NCI-H510A treated with DMSO at 0.1 percent for 48 hours (cell line): ENCODE data around the gene GTF2A1L.
A peak's percentile ranks its signal among the peaks of the same experiment; 100 is the strongest.
"Not testable (repeated sequence)": the region's sequence is repeated elsewhere in the genome, so short reads cannot be mapped to it uniquely, and the experiment has no call there.

ENCODE experiments used
- DNase-seq: peaks from one replicate; lab custom pipeline; 2025; lab: John Stamatoyannopoulos, UW

The GTF2A1L gene, protein sequence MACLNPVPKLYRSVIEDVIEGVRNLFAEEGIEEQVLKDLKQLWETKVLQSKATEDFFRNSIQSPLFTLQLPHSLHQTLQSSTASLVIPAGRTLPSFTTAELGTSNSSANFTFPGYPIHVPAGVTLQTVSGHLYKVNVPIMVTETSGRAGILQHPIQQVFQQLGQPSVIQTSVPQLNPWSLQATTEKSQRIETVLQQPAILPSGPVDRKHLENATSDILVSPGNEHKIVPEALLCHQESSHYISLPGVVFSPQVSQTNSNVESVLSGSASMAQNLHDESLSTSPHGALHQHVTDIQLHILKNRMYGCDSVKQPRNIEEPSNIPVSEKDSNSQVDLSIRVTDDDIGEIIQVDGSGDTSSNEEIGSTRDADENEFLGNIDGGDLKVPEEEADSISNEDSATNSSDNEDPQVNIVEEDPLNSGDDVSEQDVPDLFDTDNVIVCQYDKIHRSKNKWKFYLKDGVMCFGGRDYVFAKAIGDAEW

DNA sequence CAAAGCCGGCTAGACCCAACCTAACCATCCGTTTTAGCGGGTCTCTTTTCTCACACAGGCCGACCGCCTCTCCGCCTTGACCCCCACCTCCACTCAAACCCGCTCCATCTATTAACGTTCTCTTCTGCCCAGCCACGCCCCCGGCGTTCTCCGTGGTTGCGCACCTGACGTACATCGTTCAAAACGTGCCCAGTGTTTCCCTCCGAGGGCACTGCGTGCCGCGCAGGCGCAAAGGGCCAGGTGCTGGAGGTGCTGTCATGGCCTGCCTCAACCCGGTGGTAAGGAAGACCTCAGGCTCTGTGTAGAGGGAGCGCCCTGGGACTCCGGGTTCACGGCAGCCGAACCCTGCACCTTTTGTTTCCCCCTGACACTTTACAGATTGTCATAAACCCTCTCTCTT is at the start of gene GTF2A1L:
GTF2A1L (plus strand) TSS at position 239 of the 400 bp plus-strand sequence; CDS start at position 258, 19 bp downstream.
- no peak for DNase-seq

DNA sequence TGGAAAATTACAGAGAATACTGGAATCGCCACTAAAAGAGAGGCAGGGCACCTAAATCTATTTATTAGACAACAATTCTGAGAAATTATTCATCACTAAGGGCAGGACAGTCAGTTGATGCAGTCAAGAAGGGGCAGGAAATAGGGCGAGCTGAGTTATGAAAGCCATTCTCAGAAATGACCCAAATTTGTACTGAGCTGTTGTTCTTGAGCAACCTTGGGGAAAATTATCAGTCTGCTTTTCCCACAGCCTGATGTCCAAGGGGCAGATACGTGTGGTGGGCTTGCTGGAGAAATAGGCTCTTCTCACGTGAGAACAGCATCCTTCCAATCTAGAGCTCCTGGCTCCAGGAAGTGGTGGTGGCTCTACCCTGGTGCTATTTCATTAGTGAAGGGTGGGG is 49.1 kb upstream of the GTF2A1L start:
- DNase-seq = no peak

DNA sequence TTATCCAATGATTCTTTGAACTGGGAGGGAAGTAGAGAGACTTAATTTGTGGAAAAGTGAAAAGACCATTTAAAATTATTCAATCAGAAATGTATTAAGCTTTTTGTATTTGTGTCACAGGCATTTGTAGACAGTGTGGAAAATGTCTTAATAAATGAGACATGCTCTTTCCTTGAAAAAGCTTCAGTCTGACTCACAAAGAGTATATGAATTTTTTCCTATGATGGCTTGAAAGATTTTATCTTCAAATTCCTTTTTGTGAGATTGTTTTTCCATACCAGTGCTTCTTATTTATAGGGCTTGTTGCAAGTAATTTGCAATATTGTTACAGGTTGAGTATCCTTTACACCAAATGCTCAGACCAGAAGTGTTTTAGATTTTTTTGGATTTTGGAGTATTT is 48.2 kb upstream of the GTF2A1L start:
- no peak for DNase-seq

DNA sequence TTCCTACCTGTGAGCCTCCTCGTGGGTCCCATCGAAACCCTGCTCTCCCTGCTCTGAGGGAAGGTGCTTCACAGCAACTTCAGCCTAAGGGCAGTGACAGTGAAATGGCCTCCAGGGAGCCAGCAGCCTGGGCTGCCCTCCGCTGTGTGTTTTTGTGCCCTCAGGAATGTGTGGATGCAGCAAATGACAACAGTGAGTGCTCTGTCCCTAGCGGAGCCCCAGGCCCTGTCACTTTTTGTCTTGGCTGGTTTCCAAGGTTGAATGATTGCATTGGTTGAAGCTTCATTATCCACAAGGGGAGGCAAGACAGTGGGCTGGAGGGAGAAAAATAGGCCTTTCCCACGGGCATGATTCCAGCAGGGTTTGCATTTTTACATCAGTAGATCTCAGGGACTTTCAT is 44.8 kb upstream of the GTF2A1L start:
- DNase-seq = no peak

DNA sequence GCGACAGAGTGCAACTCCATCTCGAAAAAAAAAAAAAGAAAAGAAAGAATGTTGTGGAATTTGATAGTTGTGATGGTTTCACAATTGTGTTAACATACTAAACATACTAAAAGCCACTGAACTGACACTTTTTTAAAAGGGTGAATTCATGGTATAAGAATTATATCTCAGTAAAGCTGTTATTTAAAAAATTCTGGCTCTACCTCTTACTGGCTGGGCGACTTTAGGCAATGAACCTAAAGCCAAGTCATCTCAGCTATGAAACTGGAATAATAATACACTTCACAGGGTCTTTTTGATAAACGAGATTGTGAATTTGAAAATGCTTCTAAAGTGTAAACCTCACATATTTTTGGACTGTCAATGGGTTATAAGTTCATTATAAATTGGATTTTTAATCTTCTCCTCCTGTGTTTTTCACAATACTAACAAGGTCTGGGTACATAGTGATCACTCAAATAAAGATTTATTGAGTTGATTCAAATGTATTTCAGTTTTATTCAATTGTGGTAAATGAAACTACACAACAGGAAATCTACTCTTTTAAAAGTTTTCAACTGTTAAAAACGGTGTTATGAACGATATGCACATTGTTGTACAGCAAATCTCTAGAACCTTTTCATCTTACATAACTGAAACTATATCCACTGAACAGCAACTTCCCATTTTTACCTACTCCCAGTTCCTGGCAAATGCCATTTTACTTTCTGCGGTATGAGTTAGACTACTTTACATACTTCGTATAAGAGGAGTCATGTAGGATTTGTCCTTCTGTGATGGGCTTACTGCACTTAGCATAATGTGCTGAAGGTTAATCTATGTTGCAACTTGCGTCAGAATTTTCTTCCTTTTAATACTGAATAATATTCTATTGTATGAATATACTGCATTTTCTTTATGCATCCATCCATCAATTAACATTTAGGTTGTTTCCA is 43.0 kb upstream of the GTF2A1L start:
- DNase-seq = no peak

DNA sequence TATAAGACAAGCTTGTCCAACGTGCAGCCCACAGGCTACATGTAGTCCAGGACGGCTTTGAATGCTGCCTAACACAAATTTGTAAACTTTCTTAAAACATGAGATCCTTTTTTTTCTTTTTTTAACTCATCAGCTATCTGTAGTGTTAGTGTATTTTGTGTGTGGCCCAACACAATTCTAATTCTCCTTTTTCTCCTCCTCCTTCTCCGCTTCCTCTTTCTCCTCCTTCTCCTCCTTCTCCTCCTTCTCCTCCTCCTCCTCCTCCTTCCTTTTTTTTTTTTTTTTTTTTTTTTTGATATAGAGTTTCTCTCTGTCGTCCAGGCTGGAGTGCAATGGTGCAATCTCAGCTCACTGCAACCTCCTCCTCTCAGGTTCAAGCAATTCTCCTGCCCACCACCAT is 39.3 kb upstream of the GTF2A1L start:
- no peak for DNase-seq

DNA sequence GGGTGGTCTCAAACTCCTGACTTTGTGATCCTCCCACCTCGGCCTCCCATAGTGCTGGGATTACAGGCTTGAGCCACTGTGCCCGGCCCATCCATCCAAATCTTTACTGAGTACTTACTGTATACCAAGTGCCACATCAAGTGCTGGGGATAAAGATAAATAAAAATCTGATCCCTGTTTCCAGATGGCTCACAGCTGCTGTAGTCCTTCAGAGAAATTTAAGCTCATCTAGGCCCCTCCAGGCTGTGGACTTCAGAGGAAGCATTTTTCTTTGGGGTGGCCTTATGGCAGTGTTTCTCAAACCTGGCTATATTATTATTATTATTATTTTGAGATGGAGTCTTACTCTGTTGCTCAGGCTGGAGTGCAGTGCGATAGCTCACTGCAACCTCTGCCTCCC is 33.7 kb upstream of the GTF2A1L start:
- no peak for DNase-seq

DNA sequence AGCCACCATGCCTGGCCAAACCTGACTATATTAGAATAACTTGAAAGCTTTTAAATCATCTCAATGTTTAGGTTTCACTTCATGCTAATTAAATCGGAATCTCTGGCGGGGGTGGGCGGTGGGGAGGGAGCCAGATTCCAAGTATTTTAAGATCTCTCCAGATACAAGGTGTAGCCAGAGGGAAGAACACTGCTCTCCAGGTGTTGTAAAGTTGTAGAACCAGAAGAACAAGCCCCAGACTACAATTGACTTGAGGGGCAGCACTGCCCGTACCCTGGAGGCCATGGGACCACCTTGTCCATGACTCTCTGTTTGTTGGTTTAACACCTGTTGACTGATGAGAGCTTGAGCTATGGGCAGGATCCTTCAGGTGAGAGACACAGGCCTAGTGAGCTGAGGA is 33.1 kb upstream of the GTF2A1L start:
- DNase-seq = peak; percentile 24

DNA sequence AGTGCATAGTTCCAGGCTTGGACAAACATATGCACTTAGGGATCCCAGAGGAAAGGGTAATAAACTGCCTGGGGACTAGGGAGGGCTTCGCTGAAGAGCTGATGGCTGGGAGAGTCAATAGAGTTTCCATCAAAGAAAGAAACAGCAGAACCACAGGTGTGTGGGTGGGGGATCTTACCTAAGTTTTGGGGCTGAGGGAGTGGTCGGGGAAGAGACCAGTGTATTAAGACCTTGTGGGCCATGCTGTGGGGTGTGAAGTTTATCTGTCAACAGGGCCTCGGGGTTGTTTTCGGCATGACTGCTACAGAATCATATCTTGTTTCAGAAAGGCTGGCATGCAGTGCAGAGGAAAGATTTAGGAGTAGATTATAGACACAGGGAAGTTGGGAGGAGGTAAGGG is 31.2 kb upstream of the GTF2A1L start:
- DNase-seq = no peak

DNA sequence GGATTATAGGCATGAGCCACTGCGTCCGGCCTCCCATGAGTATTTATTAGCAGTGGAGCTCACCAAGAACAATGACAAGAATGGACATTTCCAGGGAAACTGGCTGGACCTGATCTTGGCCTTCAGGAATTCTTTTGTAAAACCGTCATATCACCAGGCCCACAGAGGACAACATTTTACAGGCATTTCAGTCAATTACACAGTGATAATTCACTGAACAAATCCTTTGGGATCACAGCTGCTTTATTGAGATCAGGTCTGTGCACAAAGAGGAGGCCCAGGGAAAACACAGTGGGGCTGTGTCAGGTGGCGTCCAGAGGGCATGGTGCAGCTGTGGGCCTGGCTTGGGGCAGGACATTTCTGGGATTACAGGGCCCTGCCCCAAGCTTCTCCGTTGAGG is 30.1 kb upstream of the GTF2A1L start:
- no peak for DNase-seq

DNA sequence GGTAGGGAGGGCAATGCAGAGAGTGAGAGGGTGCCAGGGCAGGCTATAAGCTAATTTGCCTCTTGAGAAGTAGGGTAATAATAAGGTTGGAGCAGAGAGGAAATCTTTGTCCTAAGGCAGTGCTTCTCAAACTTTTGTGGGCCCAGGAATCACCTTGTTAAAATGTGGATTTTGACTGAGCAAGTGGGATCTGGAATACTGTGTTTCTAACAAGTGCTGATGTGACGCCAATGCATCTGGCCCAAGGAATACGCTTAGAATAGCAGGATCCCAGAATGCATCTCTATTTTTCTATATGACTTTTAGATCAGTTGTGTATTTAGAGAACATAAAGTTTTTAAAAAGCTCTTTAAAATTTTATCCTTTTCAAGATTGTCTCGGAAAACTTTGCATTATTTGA is 29.7 kb upstream of the GTF2A1L start:
- no peak for DNase-seq

DNA sequence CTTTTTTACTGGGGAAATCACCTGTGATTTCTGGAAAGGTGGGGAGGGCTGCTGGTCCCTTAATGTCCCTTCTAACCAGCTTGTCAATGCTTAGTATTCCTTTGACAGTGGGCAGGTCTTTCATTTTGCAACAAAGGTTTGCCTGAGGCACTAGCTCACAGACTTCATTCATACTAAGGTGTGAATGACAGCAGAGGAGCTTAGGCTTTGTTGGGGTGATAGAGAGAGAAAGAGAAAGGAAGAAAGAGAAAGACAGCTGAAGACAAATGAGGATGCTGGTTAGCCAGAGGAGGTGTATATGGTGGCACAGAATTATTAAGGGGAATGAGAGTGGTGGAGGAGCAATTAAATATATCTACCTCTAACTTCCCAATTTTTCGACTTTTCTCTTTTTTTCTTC is 28.9 kb upstream of the GTF2A1L start:
- no peak for DNase-seq

DNA sequence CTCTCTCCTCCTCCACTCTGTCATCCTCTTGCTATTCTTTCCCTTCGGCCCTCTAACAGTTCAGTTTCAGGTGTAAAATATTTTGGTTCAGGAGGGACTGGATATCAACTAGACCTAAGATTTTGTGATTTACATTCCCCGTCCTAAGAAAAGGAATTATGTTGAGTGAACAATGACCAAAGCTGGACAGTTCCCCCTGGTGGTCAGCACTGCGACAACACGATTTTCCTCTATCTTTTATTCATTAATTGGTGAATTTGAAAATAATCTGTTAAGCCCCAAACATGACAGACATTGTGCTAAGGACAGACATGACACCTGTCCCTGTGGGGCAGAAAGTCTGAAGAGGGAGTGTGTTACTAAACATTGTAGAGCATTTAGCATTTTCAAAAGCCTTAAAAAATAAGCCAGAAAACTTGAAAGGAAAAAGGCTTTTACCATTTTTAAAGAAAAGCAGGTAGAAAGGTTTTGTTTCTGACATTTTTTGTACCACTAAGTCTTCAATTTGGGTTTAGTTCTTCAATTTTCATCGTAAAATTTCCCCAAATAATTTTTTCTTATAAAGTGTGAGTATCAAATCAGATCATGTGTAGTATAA is 28.4 kb upstream of the GTF2A1L start:
- DNase-seq = peak; percentile 53

DNA sequence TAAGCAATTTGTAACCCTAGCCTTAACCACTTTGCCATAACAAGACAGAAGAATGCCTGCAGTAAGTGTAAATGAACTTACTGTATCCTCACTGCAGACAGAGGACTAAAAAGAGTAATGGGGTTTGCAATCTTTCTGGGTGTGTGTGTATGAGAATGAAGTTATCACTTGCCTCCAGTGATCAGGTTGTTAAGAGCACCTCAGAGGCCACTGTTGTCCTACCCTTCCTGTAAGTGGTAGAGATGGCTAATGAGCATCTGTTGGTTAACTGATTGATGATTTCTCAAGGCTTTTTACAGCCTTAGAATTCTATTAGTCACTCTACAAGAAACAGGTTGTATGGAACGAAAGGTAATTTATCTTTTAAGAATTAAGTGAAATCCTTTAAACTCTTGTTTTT is 27.6 kb upstream of the GTF2A1L start:
- no peak for DNase-seq

DNA sequence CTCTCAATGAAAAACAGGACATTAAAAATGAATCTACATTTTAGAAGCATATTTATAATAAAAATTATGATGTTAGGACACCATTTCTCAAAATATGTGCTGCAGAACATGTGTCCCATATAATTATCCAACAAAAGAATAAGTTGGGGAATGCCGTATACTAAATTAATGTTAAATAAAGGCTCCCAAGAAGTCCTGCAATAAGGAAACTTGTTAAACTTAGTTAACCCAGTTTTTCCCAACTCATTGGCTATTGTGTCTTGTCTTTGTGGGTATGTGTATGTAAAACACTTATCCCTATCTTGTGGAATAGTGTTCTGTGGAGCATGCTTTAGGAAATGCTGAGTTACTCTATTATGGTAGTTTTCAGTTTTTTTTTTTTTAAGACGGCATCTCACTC is 25.6 kb upstream of the GTF2A1L start:
- DNase-seq = no peak

DNA sequence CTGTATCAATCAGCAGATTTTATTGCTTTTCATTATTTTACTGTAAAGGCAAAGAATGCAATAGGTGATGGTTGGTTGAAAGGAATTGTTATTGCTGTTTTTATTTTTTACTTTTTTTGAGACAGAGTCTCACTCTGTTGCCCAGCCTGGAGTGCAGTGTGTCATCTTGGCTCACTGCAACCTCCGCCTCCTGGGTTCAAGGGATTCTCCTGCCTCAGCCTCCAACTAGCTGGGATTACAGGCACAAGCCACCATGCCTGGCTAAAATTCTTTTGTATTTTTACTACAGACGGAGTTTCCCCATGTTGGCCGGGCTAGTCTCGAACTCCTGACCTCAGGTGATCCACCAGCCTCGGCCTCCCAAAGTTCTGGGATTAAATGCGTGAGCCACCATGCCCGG is 20.9 kb upstream of the GTF2A1L start:
- DNase-seq = not testable (repeated sequence)

DNA sequence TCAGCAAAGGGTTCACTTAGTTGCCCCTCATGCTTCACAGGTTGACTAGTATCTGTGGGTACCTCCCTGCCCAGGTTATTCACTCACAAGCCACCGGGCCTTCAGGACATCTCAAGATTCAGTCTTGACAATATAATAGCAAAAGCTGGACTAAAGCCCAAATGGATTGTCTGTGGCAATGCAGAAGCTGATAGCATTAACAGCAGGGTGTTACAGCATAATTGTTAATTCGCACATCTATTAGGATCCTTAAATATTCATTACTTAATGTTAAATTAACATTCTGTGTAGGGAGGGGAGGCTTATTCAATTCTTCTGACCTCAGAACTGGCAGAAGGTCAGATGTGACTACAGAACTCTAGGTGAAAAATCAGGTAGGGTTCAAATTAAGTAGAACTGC is 20.2 kb upstream of the GTF2A1L start:
- DNase-seq = no peak

DNA sequence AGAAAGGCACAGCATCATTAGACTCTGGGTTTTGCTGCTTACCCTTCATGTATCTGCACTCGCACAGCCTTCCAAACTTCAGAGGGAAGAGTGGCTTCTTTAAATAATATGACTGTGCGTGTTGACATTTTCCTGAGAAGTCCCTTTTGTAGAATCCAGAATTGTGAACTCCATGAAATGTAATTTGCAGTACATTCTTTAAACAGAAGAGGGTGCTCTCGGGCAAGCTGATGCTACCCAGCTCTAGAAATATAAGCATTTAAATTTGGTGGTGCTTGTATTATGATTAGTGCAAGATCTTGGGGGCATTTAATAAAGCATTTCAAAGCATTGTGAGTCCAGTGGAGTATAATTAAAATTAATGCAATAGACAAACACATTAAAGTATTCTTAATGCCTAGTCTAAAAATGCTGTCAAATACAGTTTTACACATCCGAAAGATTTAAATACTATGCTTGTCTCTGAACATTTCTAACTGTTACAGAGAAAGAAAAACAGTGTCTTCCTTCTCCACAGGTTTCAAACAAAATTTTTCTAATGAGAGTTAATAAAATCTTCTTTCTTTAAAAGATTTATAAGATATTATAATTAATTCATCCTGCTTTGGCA is 17.3 kb upstream of the GTF2A1L start:
- peak; percentile 71 for DNase-seq

DNA sequence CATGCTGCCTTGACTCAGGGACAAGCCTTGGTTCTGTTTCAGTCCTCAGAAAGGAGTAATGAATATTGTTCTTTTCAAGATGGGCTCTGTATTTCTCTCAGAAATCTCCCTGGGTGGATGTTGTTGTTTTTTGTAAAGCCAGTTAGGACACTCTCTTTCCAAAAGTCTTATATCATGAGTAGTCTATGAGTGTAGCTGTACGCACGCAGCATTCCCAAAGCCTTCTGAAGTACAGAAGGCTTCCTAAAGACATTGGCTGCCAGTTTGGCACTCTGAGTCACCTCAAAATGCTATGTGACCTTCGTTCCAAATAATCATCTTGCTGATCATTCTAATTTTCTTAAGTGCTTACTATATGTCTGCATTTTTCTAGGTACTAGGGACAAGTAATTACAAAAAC is 16.7 kb upstream of the GTF2A1L start:
- DNase-seq = no peak

DNA sequence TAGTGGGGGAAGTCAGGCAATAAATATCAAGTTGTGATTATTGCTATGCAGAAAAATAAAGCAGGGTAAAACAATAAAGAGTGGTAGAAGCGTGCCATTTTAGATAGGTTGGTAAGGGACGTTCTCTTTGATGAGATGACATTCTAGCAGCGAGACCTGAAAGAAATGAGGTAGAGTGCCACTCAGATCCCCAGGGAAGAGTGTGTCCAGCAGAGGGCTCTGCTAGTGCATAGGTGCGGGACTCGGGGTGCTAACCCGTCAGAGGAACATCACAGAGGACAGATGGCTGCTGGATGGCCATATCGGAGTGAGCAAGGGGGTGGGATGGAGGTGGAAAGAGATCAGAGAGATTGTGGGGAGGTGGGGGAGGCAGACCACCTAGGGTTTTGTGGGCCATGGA is 16.3 kb upstream of the GTF2A1L start:
- peak; percentile 64 for DNase-seq

DNA sequence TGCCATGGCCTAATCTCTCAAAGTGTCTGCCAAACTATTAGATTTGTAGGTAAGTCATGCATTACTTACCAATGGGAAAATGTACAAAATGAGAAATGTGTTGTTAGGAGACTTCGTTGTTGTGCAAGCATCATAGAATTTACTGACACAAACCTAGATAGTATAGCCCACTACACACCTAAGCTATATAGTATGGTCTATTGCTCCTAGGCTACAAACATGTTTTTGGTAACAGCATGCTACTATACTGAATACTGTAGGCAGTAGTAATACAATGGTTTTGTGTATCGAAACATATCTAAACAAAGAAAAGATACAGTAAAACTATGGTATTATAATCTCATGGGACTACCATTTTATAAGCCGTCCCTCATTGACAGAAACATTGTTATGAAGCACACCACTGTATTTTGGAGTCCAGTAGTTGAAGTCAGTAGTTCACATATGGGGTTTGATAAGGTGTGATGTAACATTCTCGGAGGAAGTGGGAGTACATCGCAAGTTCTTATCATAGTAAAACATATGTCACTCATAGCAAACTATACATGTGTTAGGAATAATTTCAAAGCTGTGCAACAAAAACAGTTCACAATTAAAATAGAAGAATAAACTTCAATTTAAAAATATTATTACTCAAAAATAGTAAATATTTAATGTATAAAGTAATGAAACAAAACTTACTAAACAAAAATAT is 12.0 kb upstream of the GTF2A1L start:
- no peak for DNase-seq
